Peyer's patch (tissue), 4 donors: ENCODE results near the gene ERC2.

Experiments
- CTCF ChIP-seq, 6 experiments: fragments of 450-650 bp in 4 of 6; fragments of 200-600 bp in 2 of 6; sonication (generic) in 1 of 6; IDR thresholded peaks; one replicate each; pipeline ENCODE4 v1.5.1; 2017 to 2019; ENCODE audit warnings: antibody characterized with exemption in 6 of 6, mild to moderate bottlenecking in 3 of 6, moderate library complexity in 1 of 6
- POLR2A ChIP-seq, 2 donors: fragments of 450-650 bp; IDR thresholded peaks; one replicate each; pipeline ENCODE4 v1.5.1; 2017; ENCODE audit warnings: antibody characterized with exemption in 2 of 2, mild to moderate bottlenecking in 2 of 2, moderate library complexity in 2 of 2

DNA sequence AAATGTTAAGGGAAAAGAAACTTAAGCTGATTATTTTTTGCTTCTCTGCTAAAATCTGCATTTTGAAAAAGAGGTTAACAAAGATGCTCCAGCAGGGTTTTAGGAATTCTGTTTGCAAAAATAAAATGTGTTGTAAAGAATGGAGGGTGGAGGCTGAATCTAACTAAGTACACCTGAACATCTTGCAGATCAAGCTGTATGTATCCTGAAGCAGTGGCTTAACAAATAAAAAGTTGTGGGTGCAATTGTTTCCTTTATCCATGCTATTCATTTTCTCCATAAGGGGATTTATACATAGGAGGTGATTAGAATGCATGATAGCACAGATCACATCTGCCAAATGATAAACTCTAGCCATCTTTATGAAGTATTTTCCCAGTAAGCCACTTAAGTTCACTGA, 466.3 kb downstream of the ERC2 start:
- TF ChIP-seq CTCF (IDR thresholded peaks at IDR 0.05) (no peak), POLR2A (IDR thresholded peaks at IDR 0.05) (no peak)
